Neutrophil (primary cell): ENCODE measurements around the gene FAM168B.

ENCODE experiments used
- H3K27ac ChIP-seq: fragments of 200-600 bp; sonication (generic); 2 replicates; pipeline ENCODE4 v1.5.1; 2016; ENCODE audit warnings: mild to moderate bottlenecking, moderate library complexity
- H3K27me3 ChIP-seq: fragments of 200-600 bp; sonication (generic); 2 replicates; pipeline ENCODE4 v1.6.0; 2016; ENCODE audit warnings: mild to moderate bottlenecking
- H3K36me3 ChIP-seq: fragments of 200-600 bp; sonication (generic); 2 replicates; pipeline ENCODE4 v1.5.1; 2017
- H3K4me1 ChIP-seq, 2 experiments: fragments of 200-600 bp in 1 of 2; sonication (generic) in 1 of 2; 1 replicate in 1 of 2; 2 replicates in 1 of 2; pipeline versions ENCODE4 v1.5.1 to v1.6.1; 2013 to 2016; ENCODE audit warnings: low read depth in 1 of 2, low read length in 1 of 2, mild to moderate bottlenecking in 1 of 2, moderate library complexity in 1 of 2; ENCODE audit not compliant: control insufficient read depth in 1 of 2, insufficient read depth in 1 of 2
- H3K4me3 ChIP-seq, 2 experiments: fragments of 200-600 bp in 1 of 2; sonication (generic) in 1 of 2; 1 replicate in 1 of 2; 2 replicates in 1 of 2; pipeline ENCODE4 v1.5.1; 2013 to 2016; ENCODE audit warnings: low read depth in 1 of 2, low read length in 1 of 2, mild to moderate bottlenecking in 1 of 2, moderate library complexity in 1 of 2
- H3K9me3 ChIP-seq: fragments of 200-600 bp; sonication (generic); 2 replicates; pipeline ENCODE4 v1.5.1; 2016
- CTCF ChIP-seq: fragments of 200-600 bp; sonication (generic); IDR thresholded peaks from 2 replicates; pipeline ENCODE4 v1.5.1; 2016; ENCODE audit warnings: antibody characterized with exemption

The FAM168B gene

DNA sequence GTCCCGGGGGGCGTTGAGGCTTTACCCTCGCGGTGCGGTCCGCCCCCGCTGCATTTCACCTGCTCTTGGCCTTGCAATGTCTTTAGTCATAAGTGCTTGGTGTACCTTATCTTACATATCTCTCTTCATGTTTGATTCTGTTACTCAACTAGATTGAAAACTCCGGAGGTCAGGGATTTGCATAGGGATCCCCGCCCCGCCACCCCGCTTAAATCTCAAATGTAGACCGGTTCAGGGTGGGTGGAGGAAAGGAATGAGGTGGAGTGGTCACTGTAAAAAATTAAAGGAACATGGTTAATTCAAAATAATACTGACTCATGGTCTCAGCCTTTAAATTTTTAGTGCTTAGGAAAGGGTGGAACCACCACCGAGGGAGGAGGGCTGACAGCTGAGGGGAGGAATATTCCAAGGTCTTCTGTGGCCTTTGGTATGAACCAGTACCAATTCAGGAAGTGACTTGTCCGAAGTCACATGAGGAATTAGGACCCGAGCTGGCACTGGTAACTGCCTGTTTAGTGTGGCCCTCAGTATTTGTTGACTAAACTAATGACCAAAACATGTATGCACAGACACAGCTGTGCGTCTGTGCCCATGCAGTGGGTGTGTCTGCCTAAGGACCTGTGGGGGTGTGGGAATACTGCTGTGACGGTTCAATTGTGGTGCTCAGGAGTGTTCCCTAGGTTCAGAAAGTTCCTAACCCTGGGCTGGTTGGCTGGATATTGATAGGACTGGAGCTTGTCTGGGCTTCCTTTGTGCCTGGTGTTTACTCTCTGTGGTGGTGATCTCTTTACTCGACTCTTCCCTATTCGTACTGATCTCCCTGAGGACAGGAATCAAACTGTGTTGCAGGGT, 12.9 kb upstream of the FAM168B start:
- H3K36me3 ChIP-seq: peaks cover 11% of the 10 kb centered on the region
- no peaks in the 10 kb centered on the region for H3K27me3 ChIP-seq
- no peak for TF ChIP-seq CTCF
- no peaks in the 10 kb centered on the region for H3K9me3 ChIP-seq
- H3K4me1 ChIP-seq: peaks cover 22 to 23% of the 10 kb centered on the region in 2 experiments
- H3K27ac ChIP-seq: peak overlapping the region; percentile 89
- H3K4me3 ChIP-seq: peak overlapping the region; percentile 91 to 99

DNA sequence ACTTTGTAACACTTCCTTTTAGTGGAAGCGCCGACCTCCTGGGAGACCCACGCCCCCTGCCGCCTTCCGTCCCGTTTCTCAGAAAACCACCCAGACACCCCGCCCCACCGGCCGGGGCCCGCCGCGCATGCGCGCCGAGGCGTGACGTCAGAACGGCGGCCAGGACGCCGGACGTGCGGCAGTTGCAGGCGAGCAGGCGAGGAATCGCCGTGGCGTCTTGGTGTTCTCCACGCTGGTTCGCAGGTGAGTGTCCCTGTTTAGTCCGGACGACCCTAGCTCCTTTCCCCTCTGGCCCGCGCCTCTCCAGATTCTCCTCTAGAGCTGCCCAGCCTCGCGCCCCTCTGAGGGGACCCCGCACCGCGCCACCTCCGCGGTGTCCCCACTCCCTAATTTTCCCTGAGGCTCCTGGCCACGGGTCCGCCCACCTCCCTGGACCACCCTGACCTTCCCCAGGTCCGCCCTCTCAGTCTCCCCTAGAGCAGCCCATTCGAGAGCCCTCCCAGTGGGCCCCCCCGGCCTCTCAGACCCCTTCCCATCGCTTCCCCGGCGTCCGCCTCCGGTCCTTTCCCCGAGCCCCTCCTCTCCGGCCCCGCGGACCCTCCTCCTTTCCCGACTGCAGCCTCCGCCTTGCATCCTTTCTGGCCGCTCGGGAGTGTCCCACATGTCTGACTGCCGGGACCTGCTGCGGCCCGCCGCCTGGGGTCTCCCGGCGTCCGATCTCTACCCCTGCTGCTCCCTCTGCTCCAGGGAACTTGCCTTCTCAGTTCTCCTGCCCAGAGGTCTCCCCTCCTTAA, 12.1 kb upstream of the FAM168B start, which contains the start of gene PLEKHB2:
TSS of gene PLEKHB2 (plus strand) at position 181 of the 794 bp plus-strand sequence. CDS start 15,606 bp downstream, outside the sequence.
- Histone ChIP-seq H3K4me1 (peaks cover 22 to 23% of the 10 kb centered on the region in 2 experiments), H3K27ac (peak within 1 kb of the TSS; percentile 89), H3K9me3 (no peaks in the 10 kb centered on the region), H3K4me3 (peak within 1 kb of the TSS; percentile 91 to 99), H3K27me3 (no peaks in the 10 kb centered on the region), H3K36me3 (peaks cover 11% of the 10 kb centered on the region)
- TF ChIP-seq CTCF: peak; percentile 61

DNA sequence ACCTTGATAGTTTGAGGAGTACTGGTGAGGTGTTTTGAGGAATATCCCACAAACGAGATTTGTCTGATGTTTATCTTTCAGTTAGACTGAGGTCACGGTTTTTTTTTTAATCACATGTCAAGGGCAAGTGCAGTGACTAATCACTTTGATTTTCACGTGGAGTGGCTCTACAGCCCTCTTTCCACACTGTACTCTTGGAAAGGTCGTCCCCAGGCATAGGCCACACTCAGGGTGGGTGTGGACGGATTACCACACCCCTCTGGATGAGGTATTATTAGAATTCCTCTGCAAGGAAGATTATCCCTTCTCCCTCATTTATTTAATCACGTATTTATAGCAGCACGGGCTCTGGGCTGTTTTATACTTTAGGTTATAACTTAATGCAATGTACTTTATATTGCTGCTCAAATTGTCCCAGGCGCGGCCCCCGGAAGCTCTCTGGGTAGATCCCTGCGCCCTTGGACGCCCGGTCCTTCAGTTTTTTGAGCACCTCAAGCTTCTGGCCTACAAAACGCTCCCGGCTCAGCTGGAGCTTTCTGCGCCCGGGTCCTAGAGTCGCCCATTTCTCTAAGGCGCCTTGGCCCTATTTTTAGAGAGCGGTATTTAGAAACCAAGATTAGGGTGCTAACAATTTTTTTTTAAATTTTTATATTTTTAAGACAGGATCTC, 11.4 kb upstream of the FAM168B start:
- H3K27me3 ChIP-seq: no peaks in the 10 kb centered on the region
- peak overlapping the region; percentile 91 to 99 for H3K4me3 ChIP-seq
- peak overlapping the region; percentile 89 for H3K27ac ChIP-seq
- no peaks in the 10 kb centered on the region for H3K9me3 ChIP-seq
- peaks cover 11% of the 10 kb centered on the region for H3K36me3 ChIP-seq
- peaks cover 24 to 28% of the 10 kb centered on the region in 2 experiments for H3K4me1 ChIP-seq
- no peak for TF ChIP-seq CTCF

DNA sequence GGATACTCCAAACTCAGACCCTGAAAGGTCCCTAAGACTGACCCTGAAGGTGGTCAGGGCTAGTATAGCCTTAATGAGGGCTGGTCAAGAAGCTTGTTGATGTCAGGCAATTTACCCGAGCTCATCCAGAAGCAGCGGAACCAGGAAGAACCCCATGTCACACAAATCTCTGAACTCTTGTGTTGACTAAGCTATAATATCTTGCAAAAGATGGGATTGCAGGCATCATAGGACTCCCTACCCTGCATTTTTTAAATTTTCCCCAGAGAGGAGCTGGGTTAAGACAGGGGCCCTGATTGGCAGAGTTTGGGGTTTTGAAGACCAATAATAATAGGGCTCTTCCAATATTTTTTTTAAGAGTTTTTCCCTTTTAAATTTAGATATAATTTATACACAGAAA, 9.9 kb upstream of the FAM168B start:
- H3K27me3 ChIP-seq: no peaks in the 10 kb centered on the region
- no peaks in the 10 kb centered on the region for H3K9me3 ChIP-seq
- peaks cover 25 to 28% of the 10 kb centered on the region in 2 experiments for H3K4me1 ChIP-seq
- peaks cover under 1% of the 10 kb centered on the region for H3K36me3 ChIP-seq
- no peak overlapping the region for H3K4me3 ChIP-seq
- TF ChIP-seq CTCF: no peak
- H3K27ac ChIP-seq: no peak overlapping the region
